ENCODE measurements around the gene SPDYE17. TPM values are rescaled to one million over a fixed set of nuclear protein-coding genes. Genes with fewer than 3 reads are reported as not detected.
A peak's percentile ranks its signal among the peaks of the same experiment; 100 is the strongest.
"Not testable (repeated sequence)": the region's sequence is repeated elsewhere in the genome, so short reads cannot be mapped to it uniquely, and the experiment has no call there.

The SPDYE17 gene
- polyA plus RNA-seq, 1 of the 3 experiments (the other 2 are of a cell fraction) = not detected

DNA sequence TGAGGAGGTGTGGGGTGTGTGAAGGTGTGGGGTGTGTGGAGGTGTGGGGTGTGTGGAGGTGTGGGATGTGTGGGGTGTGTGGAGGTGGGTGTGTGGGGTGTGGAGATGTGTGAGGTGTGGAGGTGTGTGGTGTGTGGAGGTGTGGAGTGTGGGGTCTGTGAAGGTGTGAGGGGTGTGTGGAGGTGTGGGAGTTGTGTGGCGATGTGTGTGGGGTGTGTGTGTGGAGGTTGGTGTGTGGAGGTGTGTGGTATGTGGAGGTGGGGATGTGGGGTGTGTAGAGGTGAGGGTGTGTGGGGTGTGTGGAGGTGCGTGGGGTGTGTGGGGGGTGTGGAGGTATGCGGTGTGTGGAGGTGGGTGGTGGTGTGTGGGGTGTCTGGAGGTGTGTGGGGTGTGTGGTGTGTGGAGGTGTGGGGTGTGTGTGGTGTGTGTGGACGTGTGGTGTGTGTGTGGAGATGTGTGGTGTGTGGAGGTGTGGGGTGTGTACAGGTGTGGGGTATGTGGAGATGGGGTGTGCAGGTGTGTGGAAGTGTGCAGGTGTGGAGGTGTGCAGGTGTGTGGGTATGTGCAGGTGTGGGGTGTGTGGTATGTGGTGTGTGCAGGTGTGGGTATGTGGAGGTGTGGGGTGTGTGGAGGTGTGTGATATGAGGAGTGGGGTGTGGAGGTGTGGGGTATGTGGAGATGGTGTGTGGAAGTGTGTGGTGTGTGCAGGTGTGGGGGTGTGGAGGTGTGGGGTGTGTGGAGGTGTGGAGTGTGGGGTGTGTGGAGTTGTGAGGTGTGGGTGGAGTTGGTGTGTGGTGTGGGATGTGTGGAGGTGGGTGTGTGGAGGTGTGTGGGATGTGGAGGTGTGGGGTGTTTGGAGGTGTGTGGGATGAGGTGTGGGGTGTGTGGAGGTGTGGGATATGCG lies 34.5 kb downstream of the SPDYE17 start:
- Histone ChIP-seq H3K27ac (ENCODE audit: low read depth in 2 of 2, low read length in 1 of 2) (no peak overlapping the region), H3F3A (replicated peaks; ENCODE audit: insufficient read depth) (no peaks in the 10 kb centered on the region), H3K4me3 (ENCODE audit: low read depth in 2 of 2, low read length in 1 of 2) (no peak overlapping the region), H4K20me1 (ENCODE audit: insufficient read depth) (no peaks in the 10 kb centered on the region), H2AFZ (ENCODE audit: low read depth) (no peak overlapping the region), H3K9me3 (no peaks in the 10 kb centered on the region), H3K9ac (no peak overlapping the region), H3K4me1 (ENCODE audit: control insufficient read depth in 1 of 2, insufficient read depth in 2 of 2, low read depth in 1 of 2, low read length in 1 of 2) (no peaks in the 10 kb centered on the region; a peak in 1 of 4 replicates), H3K27me3 (ENCODE audit: insufficient read depth) (no peaks in the 10 kb centered on the region), H3K9me2 (no peaks in the 10 kb centered on the region), H3K79me2 (ENCODE audit: insufficient read depth) (no peaks in the 10 kb centered on the region), H3K36me3 (replicated peaks in 1 of 2; ENCODE audit: control insufficient read depth in 1 of 2, insufficient read depth in 2 of 2, low read length in 1 of 2) (no peaks in the 10 kb centered on the region), H3K4me2 (no peak overlapping the region)
- no peak for TF ChIP-seq SMC3 (IDR thresholded peaks at IDR 0.05; ENCODE audit: low read depth, low read length)
- TF ChIP-seq, protein P1, sequence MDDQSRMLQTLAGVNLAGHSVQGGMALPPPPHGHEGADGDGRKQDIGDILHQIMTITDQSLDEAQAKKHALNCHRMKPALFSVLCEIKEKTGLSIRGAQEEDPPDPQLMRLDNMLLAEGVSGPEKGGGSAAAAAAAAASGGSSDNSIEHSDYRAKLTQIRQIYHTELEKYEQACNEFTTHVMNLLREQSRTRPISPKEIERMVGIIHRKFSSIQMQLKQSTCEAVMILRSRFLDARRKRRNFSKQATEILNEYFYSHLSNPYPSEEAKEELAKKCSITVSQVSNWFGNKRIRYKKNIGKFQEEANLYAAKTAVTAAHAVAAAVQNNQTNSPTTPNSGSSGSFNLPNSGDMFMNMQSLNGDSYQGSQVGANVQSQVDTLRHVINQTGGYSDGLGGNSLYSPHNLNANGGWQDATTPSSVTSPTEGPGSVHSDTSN (IDR thresholded peaks at IDR 0.05) = no peak
- TF ChIP-seq, protein P2, sequence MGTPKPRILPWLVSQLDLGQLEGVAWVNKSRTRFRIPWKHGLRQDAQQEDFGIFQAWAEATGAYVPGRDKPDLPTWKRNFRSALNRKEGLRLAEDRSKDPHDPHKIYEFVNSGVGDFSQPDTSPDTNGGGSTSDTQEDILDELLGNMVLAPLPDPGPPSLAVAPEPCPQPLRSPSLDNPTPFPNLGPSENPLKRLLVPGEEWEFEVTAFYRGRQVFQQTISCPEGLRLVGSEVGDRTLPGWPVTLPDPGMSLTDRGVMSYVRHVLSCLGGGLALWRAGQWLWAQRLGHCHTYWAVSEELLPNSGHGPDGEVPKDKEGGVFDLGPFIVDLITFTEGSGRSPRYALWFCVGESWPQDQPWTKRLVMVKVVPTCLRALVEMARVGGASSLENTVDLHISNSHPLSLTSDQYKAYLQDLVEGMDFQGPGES (IDR thresholded peaks at IDR 0.05; ENCODE audit: low read depth, low read length) = no peak
- TF ChIP-seq, protein P3, sequence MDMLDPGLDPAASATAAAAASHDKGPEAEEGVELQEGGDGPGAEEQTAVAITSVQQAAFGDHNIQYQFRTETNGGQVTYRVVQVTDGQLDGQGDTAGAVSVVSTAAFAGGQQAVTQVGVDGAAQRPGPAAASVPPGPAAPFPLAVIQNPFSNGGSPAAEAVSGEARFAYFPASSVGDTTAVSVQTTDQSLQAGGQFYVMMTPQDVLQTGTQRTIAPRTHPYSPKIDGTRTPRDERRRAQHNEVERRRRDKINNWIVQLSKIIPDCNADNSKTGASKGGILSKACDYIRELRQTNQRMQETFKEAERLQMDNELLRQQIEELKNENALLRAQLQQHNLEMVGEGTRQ (IDR thresholded peaks at IDR 0.05; ENCODE audit: borderline replicate concordance, low read depth, low read length) = no peak
- no peak for TF ChIP-seq RFX5 (IDR thresholded peaks at IDR 0.05; ENCODE audit: low read length)
- no peak for TF ChIP-seq JUND (IDR thresholded peaks at IDR 0.05)
- TF ChIP-seq FOXJ3 (CRISPR knock-in tag; IDR thresholded peaks at IDR 0.05) = no peak
- TF ChIP-seq, protein P4, sequence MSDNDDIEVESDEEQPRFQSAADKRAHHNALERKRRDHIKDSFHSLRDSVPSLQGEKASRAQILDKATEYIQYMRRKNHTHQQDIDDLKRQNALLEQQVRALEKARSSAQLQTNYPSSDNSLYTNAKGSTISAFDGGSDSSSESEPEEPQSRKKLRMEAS (IDR thresholded peaks at IDR 0.05; ENCODE audit: low read depth) = no peak
- no peak for TF ChIP-seq EZH2phosphoT487 (IDR thresholded peaks at IDR 0.05; ENCODE audit: borderline replicate concordance, low read depth)
- TF ChIP-seq RCOR1 (IDR thresholded peaks at IDR 0.05; ENCODE audit: low read length) = no peak
- no peak for TF ChIP-seq NFIC (IDR thresholded peaks at IDR 0.05; ENCODE audit: borderline replicate concordance)
- no peak for TF ChIP-seq TAF1 (IDR thresholded peaks at IDR 0.05; ENCODE audit: borderline replicate concordance, low read depth, low read length)
- no peak for TF ChIP-seq YY1 (IDR thresholded peaks at IDR 0.05; ENCODE audit: low read depth)
- 75% methylated on average over 5 of the region's 5 CpGs for WGBS (ENCODE audit: low lambda C conversion rate)
- POLR2A ChIA-PET = no interaction called here
- CTCF ChIA-PET = no interaction called here
- DNase-seq = peak; percentile 44

DNA sequence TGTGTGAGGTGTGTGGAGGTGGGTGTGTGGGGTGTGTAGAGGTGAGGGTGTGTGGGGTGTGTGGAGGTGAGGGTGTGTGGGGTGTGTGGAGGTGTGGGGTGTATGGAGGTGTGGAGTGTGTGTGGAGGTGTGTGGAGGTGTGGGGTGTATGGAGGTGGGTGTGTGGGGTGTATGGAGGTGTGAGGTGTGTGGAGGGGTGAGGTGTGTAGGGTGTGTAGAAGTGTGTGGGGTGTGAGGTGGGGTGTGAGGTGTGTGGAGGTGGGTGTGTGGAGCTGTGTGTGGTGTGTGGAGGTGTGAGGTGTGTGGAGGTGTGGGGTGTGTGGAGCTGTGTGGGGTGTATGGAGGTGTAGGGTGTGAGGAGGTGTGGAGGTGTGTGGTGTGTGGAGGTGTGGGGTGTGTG lies 35.2 kb downstream of the SPDYE17 start:
- H3K4me3 ChIP-seq (ENCODE audit: low read depth in 2 of 2, low read length in 1 of 2); H3K4me2 ChIP-seq; CTCF ChIA-PET; H2AFZ ChIP-seq (ENCODE audit: low read depth); POLR2A ChIA-PET; H3F3A ChIP-seq (replicated peaks; ENCODE audit: insufficient read depth); H4K20me1 ChIP-seq (ENCODE audit: insufficient read depth); H3K27me3 ChIP-seq (ENCODE audit: insufficient read depth); H3K4me1 ChIP-seq (ENCODE audit: control insufficient read depth in 1 of 2, insufficient read depth in 2 of 2, low read depth in 1 of 2, low read length in 1 of 2); DNase-seq; H3K79me2 ChIP-seq (ENCODE audit: insufficient read depth); H3K36me3 ChIP-seq (replicated peaks in 1 of 2; ENCODE audit: control insufficient read depth in 1 of 2, insufficient read depth in 2 of 2, low read length in 1 of 2); H3K27ac ChIP-seq (ENCODE audit: low read depth in 2 of 2, low read length in 1 of 2); H3K9ac ChIP-seq; H3K9me2 ChIP-seq; H3K9me3 ChIP-seq: not testable (repeated sequence)

DNA sequence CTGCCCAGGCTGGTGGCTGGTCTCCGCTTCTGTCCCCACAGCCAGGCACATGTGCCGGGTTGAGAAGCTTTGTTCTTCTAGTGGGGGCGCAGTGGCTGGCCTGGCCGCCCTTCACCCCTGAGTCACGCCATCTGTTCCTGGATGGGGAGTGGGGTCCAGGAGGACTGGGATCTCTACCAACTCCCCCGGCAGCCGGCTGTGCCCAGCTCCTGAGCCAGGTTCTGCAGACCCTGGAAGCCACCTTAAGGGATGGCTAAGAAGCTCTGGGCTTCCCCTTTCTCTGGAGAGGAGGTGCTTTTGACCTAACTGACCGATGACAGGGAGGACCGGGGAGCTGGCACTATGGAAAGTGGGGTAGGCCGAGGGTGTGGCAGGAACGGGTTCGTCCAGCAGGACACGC lies 37.9 kb downstream of the SPDYE17 start:
- H3K9me2 ChIP-seq; H3K27ac ChIP-seq (ENCODE audit: low read depth in 2 of 2, low read length in 1 of 2); DNase-seq; CTCF ChIA-PET; H3K4me1 ChIP-seq (ENCODE audit: control insufficient read depth in 1 of 2, insufficient read depth in 2 of 2, low read depth in 1 of 2, low read length in 1 of 2); H3K79me2 ChIP-seq (ENCODE audit: insufficient read depth); H3K36me3 ChIP-seq (replicated peaks in 1 of 2; ENCODE audit: control insufficient read depth in 1 of 2, insufficient read depth in 2 of 2, low read length in 1 of 2); H3K4me3 ChIP-seq (ENCODE audit: low read depth in 2 of 2, low read length in 1 of 2); H3K9ac ChIP-seq; H4K20me1 ChIP-seq (ENCODE audit: insufficient read depth); H3F3A ChIP-seq (replicated peaks; ENCODE audit: insufficient read depth); H3K9me3 ChIP-seq; H3K27me3 ChIP-seq (ENCODE audit: insufficient read depth); H3K4me2 ChIP-seq; POLR2A ChIA-PET; H2AFZ ChIP-seq (ENCODE audit: low read depth): not testable (repeated sequence)
- 100% methylated on average over 7 of the region's 13 CpGs for WGBS (ENCODE audit: low lambda C conversion rate)

DNA sequence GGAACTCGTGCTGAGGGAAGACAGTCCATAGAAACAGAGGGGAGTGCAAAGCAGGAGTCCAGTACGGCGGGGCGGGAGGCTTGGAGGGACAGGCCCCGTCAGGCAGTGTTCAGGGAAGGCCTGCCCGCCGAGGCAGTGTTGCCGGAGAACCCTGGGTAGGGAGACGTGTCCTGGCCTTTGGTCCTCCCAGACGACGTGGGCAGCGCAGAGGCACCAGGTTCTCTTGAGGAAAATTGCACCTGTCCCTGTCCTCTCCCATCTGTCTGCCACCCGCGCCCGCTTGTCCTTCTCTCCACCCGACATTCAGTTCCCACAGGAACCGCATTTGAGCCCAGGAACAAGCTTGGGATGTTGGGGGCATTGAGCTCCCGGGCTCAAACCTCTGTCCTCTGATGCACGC lies 38.3 kb downstream of the SPDYE17 start:
- H3K4me1 ChIP-seq (ENCODE audit: control insufficient read depth in 1 of 2, insufficient read depth in 2 of 2, low read depth in 1 of 2, low read length in 1 of 2); H4K20me1 ChIP-seq (ENCODE audit: insufficient read depth); H3K9ac ChIP-seq; H3K9me2 ChIP-seq; H3F3A ChIP-seq (replicated peaks; ENCODE audit: insufficient read depth); H3K9me3 ChIP-seq; H3K79me2 ChIP-seq (ENCODE audit: insufficient read depth); H3K27ac ChIP-seq (ENCODE audit: low read depth in 2 of 2, low read length in 1 of 2); H2AFZ ChIP-seq (ENCODE audit: low read depth); H3K27me3 ChIP-seq (ENCODE audit: insufficient read depth); H3K36me3 ChIP-seq (replicated peaks in 1 of 2; ENCODE audit: control insufficient read depth in 1 of 2, insufficient read depth in 2 of 2, low read length in 1 of 2); H3K4me2 ChIP-seq; H3K4me3 ChIP-seq (ENCODE audit: low read depth in 2 of 2, low read length in 1 of 2); CTCF ChIA-PET; POLR2A ChIA-PET; DNase-seq: not testable (repeated sequence)
- 90% methylated on average over 14 of the region's 19 CpGs for WGBS (ENCODE audit: low lambda C conversion rate)
